ENCODE measurements around the gene GLIS1.

The GLIS1 gene

DNA sequence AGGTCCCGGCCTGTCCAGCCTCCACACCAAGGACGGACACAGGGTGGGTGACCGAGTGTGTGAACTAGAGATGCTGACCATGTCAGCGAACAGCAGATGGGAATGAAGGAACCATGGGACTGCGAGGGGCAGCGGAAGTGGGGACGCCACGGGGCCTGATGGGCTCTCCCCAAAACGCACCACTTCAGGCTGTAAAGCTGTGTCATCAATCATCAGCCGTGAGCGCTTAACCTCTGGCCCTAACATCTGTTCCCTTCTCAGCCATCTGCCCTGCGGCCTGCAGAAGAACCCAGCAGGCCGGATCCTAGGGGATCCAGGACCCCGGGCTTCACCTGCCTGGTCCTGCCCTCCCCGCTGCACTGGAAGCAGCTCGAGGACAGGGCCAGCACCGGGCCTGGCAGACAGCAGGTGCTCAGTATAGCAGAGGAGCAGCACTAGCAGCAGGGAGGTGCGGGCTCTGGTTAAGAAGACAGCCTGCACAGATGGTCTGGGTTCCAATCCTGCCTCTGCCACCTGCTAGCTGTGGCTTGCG, 221.1 kb downstream of the GLIS1 start:
- H3K27me3 Mint-ChIP-seq = no peaks in the 10 kb centered on the region
- H3K4me1 Mint-ChIP-seq (ENCODE audit: low read depth) = no peaks in the 10 kb centered on the region
- no peak for DNase-seq
- no peaks in the 10 kb centered on the region for H3K36me3 Mint-ChIP-seq (ENCODE audit: low read depth)
- no peaks in the 10 kb centered on the region for H3K9me3 Mint-ChIP-seq
- H3K4me3 Mint-ChIP-seq = no peak overlapping the region
- no peak overlapping the region for H3K27ac Mint-ChIP-seq

DNA sequence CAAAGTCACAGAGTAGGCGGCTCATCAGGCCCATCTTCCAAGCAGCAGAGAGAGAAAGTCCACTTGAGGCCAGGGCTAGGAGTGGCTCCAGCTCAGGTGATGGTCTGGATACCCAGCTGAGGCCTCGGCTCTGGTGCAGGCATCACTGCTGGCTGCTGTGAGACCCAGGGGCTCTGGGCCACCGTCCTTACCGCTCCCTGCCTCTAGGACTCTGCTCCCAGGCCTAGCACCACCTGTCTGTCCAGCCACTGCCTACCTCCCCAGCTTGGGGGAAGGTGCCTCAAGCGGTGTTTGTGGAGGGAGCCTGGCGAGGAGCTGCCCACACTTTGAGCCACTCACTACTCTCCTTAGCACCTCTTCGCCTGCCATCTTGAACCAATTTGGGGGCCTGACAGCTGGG, 221.9 kb downstream of the GLIS1 start:
- DNase-seq = no peak
- Mint-ChIP-seq H3K27ac (no peak overlapping the region), H3K4me1 (ENCODE audit: low read depth) (no peaks in the 10 kb centered on the region), H3K9me3 (no peaks in the 10 kb centered on the region), H3K36me3 (ENCODE audit: low read depth) (no peaks in the 10 kb centered on the region), H3K27me3 (no peaks in the 10 kb centered on the region), H3K4me3 (no peak overlapping the region)

DNA sequence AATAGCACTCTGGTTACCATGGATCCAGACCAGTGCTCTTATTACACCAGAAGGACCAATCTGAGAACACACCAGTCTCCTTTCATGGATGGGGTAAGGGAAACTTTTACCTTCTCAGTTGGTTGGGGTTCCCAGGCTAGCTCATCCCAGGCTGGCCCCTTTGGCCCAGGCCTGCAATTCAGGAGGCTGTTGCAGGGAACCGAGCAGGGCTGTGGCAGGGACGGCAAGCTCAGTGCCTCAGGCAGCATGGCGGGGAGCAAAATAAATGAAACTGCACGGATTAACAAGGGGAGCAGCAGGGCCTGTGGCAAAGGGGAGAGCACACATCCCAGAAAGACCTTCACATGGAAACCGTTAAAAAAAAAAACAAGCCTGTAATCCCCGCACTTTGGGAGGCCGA, 222.8 kb downstream of the GLIS1 start:
- H3K9me3 Mint-ChIP-seq = no peaks in the 10 kb centered on the region
- H3K27ac Mint-ChIP-seq = no peak overlapping the region
- no peaks in the 10 kb centered on the region for H3K4me1 Mint-ChIP-seq (ENCODE audit: low read depth)
- DNase-seq = no peak
- H3K27me3 Mint-ChIP-seq = no peaks in the 10 kb centered on the region
- no peak overlapping the region for H3K4me3 Mint-ChIP-seq
- H3K36me3 Mint-ChIP-seq (ENCODE audit: low read depth) = no peaks in the 10 kb centered on the region

DNA sequence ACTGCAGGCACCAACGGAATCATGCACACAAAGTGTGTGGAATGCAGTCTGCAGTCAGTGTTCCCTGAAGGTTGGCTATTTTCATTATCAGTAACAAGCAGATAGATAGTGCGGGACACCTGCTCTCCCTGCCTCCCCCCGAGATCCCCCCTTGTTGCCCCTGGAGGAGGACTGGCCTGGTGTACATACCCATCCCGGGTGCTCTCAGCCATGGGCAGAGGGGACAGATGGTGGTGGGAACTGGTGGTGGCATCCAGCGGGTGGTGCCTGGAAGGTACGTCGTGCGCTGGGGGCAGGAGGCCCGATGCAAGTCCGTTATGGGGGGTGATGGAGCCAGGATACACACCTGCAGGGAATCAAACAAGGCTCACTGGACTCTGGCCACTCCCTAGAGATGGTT, 224.5 kb downstream of the GLIS1 start:
- H3K4me1 Mint-ChIP-seq (ENCODE audit: low read depth) = no peaks in the 10 kb centered on the region
- H3K9me3 Mint-ChIP-seq = no peaks in the 10 kb centered on the region
- no peak overlapping the region for H3K4me3 Mint-ChIP-seq
- no peaks in the 10 kb centered on the region for H3K27me3 Mint-ChIP-seq
- no peak overlapping the region for H3K27ac Mint-ChIP-seq
- DNase-seq = no peak
- H3K36me3 Mint-ChIP-seq (ENCODE audit: low read depth) = no peaks in the 10 kb centered on the region

DNA sequence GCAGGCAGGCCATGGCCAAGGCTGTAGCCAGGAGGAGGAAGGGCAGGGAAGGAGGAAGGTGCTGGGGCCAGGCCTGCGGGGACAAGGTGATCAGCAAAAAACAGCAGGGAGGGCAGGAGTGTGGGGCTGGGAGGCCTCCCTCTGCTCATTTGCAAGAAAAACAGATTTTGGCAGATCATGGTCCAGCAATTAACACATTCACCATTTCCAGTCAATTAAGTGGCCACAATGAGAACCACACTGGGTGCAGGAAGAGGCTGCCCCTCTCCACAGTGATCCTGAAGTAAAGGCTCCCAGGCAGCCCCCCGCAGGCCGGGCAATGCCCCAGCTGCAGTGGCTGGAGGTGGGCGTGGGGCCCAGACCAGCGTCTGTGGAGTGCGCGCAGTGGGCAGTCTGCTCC, 225.1 kb downstream of the GLIS1 start:
- Mint-ChIP-seq H3K9me3 (no peaks in the 10 kb centered on the region), H3K36me3 (ENCODE audit: low read depth) (no peaks in the 10 kb centered on the region), H3K27ac (no peak overlapping the region), H3K27me3 (no peaks in the 10 kb centered on the region), H3K4me3 (no peak overlapping the region), H3K4me1 (ENCODE audit: low read depth) (no peaks in the 10 kb centered on the region)
- no peak for DNase-seq

DNA sequence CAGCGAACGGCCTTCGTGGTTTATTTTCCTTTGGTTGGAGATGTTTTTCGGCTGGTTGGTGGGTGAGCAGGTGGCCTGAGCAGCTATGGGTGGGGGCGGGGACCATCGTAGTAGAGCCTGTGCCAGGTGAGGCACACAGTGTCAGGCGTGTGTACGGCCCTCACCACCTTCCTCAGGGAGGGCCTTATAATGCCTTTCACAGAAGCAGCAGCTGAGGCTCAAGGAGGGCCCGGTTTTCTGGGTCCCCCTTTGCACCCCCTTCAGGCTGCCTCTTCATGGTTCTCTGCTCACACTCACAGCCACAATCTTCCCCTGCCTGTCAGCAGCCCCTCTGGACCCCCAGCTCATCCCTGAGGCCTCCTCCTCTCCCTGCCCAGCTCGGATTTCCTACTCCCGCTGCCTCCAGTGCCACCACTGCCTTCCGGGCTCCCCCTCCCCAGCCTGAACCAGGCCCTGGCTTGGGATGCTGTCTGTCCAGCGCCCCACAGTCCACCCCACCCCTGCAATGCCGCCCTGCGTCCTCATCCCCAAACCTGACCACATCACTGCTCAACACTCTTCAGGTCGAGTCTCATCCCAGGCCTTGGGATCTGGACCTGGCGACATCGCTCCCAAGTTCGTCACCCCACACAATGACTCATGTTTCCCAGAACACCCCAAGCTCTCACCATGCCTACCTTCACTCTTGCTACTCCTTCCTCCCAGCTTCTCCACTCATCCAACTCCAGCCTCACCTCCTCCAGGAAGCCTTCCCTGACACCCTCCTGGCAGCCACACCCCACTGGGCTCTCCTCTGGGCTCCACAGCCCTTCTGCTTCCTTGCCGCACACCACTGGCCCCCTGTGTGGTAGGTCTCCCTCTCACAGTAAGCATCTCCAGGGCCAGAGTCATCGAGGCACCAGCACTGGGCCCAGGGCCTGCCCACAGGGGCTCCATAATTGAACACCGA, 225.9 kb downstream of the GLIS1 start:
- no peaks in the 10 kb centered on the region for H3K4me1 Mint-ChIP-seq (ENCODE audit: low read depth)
- H3K4me3 Mint-ChIP-seq = no peak overlapping the region
- H3K27me3 Mint-ChIP-seq = no peaks in the 10 kb centered on the region
- H3K9me3 Mint-ChIP-seq = no peaks in the 10 kb centered on the region
- H3K27ac Mint-ChIP-seq = no peak overlapping the region
- H3K36me3 Mint-ChIP-seq (ENCODE audit: low read depth) = no peaks in the 10 kb centered on the region
- no peak for DNase-seq

DNA sequence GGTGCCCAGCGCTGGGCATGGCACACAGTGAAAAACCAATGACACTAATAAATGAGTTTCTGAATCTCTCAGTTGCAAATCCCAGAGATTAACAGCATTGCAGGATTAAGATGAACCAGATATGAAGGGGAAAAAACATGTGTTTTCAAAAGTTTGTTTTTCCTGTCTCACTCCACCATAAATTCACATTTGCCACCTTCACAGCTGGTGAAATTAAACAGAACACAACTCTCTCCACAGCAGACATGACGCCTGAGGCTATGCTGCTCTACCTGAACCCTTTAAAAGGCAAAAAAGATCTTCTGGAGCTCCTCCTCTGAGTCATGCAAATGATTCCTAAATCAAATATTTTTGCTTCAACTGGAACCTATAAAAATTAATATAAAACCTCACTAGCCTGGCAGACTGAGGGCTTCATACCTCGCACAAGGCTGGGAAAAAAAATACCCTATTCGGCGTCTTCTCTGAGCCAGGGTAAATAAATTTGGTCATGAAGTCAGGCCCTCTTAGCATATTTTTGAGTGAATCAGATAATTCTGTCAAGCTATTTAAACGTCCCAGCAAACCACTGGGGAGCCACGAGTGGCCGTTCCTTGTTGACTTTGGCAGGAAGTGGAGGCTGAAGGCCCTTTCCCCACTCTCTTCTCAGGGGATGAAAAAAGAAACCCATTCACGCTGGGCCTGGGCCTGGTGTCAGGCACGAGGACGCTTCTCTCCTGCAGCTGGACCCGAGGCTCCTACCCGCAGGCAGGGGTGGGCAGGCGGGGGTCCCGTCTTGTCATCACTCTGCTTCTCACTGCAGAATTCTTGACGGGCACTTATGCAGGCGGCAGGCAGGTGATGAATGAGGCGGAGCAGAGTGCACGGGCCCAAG, 226.8 kb downstream of the GLIS1 start:
- H3K36me3 Mint-ChIP-seq (ENCODE audit: low read depth) = no peaks in the 10 kb centered on the region
- H3K4me3 Mint-ChIP-seq = no peak overlapping the region
- no peaks in the 10 kb centered on the region for H3K9me3 Mint-ChIP-seq
- no peaks in the 10 kb centered on the region for H3K27me3 Mint-ChIP-seq
- H3K27ac Mint-ChIP-seq = no peak overlapping the region
- H3K4me1 Mint-ChIP-seq (ENCODE audit: low read depth) = no peaks in the 10 kb centered on the region
- DNase-seq = no peak

DNA sequence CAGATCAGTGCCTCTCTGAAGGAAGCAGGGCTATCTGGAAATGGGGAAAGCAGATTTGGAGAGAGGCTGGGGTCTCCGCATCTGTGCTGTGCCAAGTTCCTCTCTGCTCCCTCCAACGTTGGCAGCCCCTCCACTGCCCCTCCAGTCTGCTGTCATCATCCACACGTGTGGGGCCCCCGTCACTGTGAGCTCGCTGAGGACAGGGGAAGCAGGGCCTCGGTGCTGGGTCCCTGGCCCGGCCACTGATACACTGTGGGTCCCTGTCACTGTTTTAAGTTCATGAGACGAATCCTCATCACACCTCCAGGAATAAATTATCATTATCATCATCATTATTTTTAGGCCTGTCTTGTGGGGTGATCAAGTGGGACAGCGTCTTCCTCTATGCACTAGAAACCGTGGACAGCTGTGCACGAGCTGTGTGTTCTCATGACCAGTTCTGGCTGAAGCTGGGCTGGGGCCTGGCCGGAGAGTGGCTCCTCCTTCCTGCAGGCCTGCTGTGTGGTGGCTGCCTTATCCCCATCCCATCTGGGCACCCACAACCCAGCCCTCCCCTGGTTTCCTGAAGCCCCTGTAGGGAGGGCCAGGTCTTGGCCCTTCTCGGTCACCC, 227.5 kb downstream of the GLIS1 start:
- Mint-ChIP-seq H3K9me3 (no peaks in the 10 kb centered on the region), H3K4me3 (no peak overlapping the region), H3K36me3 (ENCODE audit: low read depth) (no peaks in the 10 kb centered on the region), H3K27me3 (no peaks in the 10 kb centered on the region), H3K27ac (no peak overlapping the region), H3K4me1 (ENCODE audit: low read depth) (no peaks in the 10 kb centered on the region)
- no peak for DNase-seq

DNA sequence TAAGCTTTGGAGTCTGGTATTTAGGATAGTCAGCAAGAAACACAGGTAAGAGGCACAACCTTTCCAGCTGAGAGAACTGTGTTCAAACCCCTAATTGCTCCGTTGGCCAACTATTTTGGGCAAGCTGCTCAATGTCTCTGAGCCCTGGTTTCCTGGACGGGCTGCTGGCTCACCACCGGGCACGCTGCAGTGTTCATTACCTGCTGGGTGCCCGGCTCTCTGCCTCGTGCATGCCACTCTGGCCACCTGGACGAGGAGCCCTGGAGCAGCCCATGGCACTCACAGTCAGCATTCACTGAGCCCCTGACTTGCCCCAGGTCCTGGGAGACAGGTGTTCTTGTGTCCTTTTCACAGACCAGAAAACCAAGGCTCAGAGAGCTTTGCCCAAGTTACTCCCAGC, 228.7 kb downstream of the GLIS1 start:
- H3K27ac Mint-ChIP-seq = no peak overlapping the region
- H3K27me3 Mint-ChIP-seq = no peaks in the 10 kb centered on the region
- no peaks in the 10 kb centered on the region for H3K4me1 Mint-ChIP-seq (ENCODE audit: low read depth)
- no peaks in the 10 kb centered on the region for H3K9me3 Mint-ChIP-seq
- DNase-seq = no peak
- H3K36me3 Mint-ChIP-seq (ENCODE audit: low read depth) = no peaks in the 10 kb centered on the region
- no peak overlapping the region for H3K4me3 Mint-ChIP-seq

DNA sequence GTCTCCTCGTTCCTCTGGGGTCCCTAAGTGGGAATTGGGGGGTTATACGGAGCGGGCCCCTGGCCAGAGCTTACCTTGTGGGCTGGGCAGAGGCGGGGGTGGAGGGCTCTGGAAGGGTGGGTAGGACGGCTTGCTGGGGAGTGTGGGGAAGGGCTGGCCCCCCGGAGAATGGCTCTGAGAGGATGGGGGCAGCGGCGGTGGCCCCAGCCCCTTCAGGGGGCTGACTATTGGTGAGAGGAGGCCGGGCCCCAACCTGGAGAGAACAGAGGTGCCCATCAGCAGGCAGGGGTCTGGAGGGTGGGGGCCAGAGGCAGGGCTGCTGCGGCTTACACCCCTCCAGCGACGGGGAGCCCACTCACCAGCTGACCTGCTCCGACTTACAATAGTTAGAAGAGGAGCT, 229.2 kb downstream of the GLIS1 start:
- no peaks in the 10 kb centered on the region for H3K9me3 Mint-ChIP-seq
- no peaks in the 10 kb centered on the region for H3K4me1 Mint-ChIP-seq (ENCODE audit: low read depth)
- no peaks in the 10 kb centered on the region for H3K36me3 Mint-ChIP-seq (ENCODE audit: low read depth)
- H3K27ac Mint-ChIP-seq = no peak overlapping the region
- H3K4me3 Mint-ChIP-seq = no peak overlapping the region
- no peak for DNase-seq
- no peaks in the 10 kb centered on the region for H3K27me3 Mint-ChIP-seq

DNA sequence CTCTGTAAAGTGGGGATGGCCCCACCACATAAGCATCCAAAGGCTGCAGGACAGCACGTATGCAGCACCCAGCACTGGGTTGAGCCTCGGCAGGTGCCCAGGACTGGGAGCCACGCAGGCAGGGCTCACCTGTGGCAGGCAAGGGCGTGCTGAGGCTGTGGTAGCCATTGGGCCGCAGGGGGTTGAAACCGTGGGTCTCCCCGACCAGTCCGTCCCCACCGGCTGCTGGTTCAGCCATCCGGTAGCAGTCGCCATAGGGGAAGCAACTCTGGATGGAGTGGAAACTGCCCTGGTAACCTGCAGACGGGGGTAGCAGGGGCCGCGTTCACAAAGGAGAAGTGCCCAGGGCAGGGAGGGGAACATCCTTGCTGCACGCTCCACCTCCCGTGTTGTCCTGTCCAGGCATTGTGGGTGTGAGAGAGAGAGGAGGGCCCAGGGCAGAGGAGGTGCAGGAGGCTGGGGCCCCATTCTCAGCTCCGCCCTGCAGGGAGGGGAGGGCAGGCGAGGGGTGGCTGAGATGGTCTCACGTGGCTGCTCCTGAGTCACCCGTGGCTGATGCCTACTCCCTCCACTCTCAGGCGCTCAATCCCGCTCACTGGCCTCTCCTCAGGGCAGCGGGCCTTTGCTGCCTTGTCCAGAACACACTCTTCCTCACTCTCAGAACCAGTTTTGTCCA, 229.8 kb downstream of the GLIS1 start:
- Mint-ChIP-seq H3K27me3 (no peaks in the 10 kb centered on the region), H3K27ac (no peak overlapping the region), H3K36me3 (ENCODE audit: low read depth) (no peaks in the 10 kb centered on the region), H3K9me3 (no peaks in the 10 kb centered on the region), H3K4me3 (no peak overlapping the region), H3K4me1 (ENCODE audit: low read depth) (no peaks in the 10 kb centered on the region)
- DNase-seq = no peak

DNA sequence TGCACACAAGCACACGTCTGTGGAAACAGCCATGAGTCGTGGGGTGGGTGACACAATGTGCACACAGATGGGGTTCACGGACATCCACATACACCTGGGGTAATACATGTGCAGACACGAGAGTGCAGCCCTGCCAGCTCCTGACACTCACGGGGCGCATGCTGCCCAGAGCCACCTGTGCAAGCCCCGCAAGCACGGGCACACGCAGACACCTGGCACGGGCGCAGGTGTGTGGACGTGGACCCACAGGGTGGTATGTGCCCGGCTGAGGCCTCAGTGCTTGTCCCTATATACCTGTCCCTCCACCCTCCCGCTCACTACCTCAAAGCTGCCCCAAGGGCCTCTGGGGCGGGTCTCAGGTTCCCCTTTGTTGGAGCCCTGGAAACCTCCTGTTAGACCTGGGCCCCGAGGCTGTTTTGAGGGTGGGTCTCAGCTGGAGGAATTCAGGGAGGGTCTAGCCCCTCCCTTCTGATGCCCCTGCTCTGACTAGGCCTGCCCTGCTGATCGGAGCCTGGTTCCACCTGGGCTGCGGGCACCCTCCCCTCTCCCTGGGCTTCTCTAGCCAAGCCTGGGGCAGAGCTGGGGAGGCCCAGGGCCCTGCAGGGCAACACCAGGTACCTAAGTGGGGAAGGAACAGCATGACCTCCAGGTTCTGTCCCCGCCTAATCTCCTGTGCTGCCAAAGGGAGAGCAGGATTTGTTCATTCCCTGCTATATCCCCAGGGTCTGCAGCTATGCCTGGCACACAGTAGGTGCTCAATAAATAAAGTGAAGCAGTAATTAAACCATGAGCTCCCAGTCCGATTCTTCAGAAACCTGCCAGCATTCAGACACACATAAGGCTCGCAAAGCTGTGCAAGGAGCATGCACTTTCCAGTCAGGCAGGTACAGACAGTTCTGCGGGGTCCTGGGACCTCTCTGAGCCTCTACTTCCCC, 230.6 kb downstream of the GLIS1 start:
- Mint-ChIP-seq H3K9me3 (no peaks in the 10 kb centered on the region), H3K27ac (no peak overlapping the region), H3K27me3 (no peaks in the 10 kb centered on the region), H3K4me1 (ENCODE audit: low read depth) (no peaks in the 10 kb centered on the region), H3K36me3 (ENCODE audit: low read depth) (no peaks in the 10 kb centered on the region), H3K4me3 (no peak overlapping the region)
- no peak for DNase-seq

DNA sequence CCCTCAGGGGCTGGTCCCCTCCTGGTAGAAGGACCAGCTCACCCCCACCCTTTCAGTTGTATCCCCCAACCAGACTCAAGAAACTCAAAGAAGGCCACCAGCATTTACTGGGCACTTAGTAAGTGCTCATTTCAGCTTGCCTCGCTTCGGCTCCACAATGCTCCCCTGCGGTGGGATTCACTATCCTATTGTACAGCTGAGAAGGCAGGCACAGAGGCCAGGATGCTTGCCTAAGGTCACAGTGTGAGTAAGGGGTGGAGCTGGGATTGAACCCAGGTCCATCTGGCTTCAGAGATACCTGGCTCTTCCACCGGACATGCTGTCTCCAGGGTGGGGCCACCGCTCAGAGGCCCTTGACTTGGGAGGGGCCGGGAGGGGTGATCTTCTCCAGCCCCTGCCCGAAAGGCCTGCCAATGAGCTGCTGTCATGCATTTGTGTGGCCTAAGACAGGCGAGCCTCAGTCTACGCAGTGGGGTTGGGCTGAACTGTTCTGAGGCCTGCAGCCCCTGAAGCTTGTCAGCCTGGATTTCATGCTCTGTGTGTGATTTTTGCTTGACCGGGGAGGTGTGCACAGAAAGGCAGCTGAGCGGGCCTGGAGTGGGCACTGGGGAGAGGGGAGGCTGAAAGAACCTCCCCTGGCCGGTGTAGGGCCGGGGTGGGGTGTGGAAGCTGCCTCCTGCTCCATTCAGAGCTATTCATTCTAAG, 231.7 kb downstream of the GLIS1 start:
- no peak overlapping the region for H3K4me3 Mint-ChIP-seq
- no peak for DNase-seq
- no peak overlapping the region for H3K27ac Mint-ChIP-seq
- H3K9me3 Mint-ChIP-seq = no peaks in the 10 kb centered on the region
- no peaks in the 10 kb centered on the region for H3K27me3 Mint-ChIP-seq
- no peaks in the 10 kb centered on the region for H3K36me3 Mint-ChIP-seq (ENCODE audit: low read depth)
- no peaks in the 10 kb centered on the region for H3K4me1 Mint-ChIP-seq (ENCODE audit: low read depth)

Data from activated T-cell treated with anti-CD3 and anti-CD28 coated beads, Interleukin-2, amount 50 U/mL, for 24 hours (primary cell).